ENCODE data around the gene AXDND1. TPM values are rescaled to one million over a fixed set of nuclear protein-coding genes. Genes with fewer than 3 reads are reported as not detected.

The AXDND1 gene
- total and polyA plus RNA-seq, 2 of the 8 experiments (the other 6 are each of a cell fraction or from before 2014, with no cell fraction given): 0.61 TPM; not detected in 1

DNA sequence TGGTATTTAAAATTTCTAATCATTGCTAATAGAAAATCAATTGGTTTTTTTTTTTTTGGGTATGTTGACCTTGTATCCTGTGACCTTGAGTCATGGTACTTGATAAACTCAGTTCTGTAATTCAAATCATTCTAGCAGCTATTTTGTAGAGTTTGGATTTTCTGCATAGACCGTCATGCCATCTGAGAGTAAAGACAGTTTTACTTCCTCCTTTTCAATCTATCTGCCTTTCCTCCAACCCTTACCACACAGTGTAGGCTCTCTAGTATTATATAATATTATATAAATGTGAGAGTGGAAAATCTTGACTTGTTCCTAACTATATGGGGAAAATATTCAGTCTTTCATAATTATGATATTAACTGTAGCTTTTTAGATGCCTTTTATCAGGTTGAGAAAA lies 232.9 kb downstream of the AXDND1 start (continued):
- no peak for TF ChIP-seq POLR2A (IDR thresholded peaks at IDR 0.05; ENCODE audit: control extremely low read depth in 1 of 2, low read depth in 2 of 2, low read length in 2 of 2)
- TF ChIP-seq GTF2F1 (IDR thresholded peaks at IDR 0.05; ENCODE audit: borderline replicate concordance, low read depth, low read length): no peak
- TF ChIP-seq CBX8 (IDR thresholded peaks at IDR 0.05; ENCODE audit: borderline replicate concordance, low read depth, low read length): no peak
- no peak for TF ChIP-seq USF2 (IDR thresholded peaks at IDR 0.05; ENCODE audit: low read length)
